HCT116 (cell line): ENCODE data around the gene MARK1. TPM values are rescaled to one million over a fixed set of nuclear protein-coding genes. Genes with fewer than 3 reads are reported as not detected.
A peak's percentile ranks its signal among the peaks of the same experiment; 100 is the strongest.

ENCODE experiments used
- ATAC-seq: fragments of 200-7000 bp; cut with Tn5 transposase; 2 replicates; pipeline ENCODE4 v1.9.1; 2020; ENCODE audit warnings: mild to moderate bottlenecking, moderate library complexity
- BruUV-seq: library from RNA; stranded (reverse); fragments of 400-500 nt; replicated peaks from 2 replicates; lab custom pipeline; 2021; lab: Mats Ljungman, UMichigan
- CTCF ChIA-PET: fragments of 300-600 bp; sonication (Branson Sonifier 250); formaldehyde crosslinking; loops from one replicate; lab custom pipeline; 2021; ENCODE audit warnings: antibody characterized with exemption; lab: Charles Lee
- POLR2A ChIA-PET: fragments of 300-600, 350-600 bp; sonication (Branson Sonifier 250); formaldehyde crosslinking; loops from one replicate; lab custom pipeline; 2021; ENCODE audit warnings: antibody characterized with exemption; lab: Charles Lee
- RAD21 ChIA-PET, 2 experiments: fragments of 300-600 bp; sonication (Branson Sonifier 250); formaldehyde crosslinking; loops; one replicate each; lab custom pipeline; 2023; ENCODE audit warnings: low total read pairs in 2 of 2; ENCODE audit not compliant: uncharacterized antibody in 2 of 2, unreplicated experiment in 2 of 2, low non-redundant PET in 1 of 2; lab: Charles Lee
- DNase-seq: peaks from one replicate; pipeline ENCODE4 v3.0.0-alpha.2; 2010; ENCODE audit warnings: low read depth, low spot score
- H2AFZ ChIP-seq: fragments of 200-600 bp; shearing (Covaris generic), sonication (generic); 2 replicates; pipeline ENCODE4 v1.6.1; 2017; ENCODE audit warnings: low read depth, mixed run types, mixed read lengths, antibody characterized with exemption, low read length; ENCODE audit not compliant: poor library complexity, severe bottlenecking
- H3K27ac ChIP-seq: 2 replicates; pipeline ENCODE4 v1.5.1; 2012; ENCODE audit warnings: low read depth, low read length
- H3K27me3 ChIP-seq: fragments of 200-600 bp; sonication (generic); 2 replicates; pipeline ENCODE4 v1.6.1; 2016; ENCODE audit warnings: mixed run types, low read length, mixed read lengths; ENCODE audit not compliant: insufficient read depth
- H3K36me3 ChIP-seq, 2 experiments: fragments of 200-500 bp in 1 of 2; fragments of 200-600 bp in 1 of 2; sonication (Bioruptor generic) in 1 of 2; sonication (generic) in 1 of 2; 2 replicates each; pipeline versions ENCODE4 v1.5.1 to v1.6.1; 2014 to 2016; ENCODE audit warnings: low read length in 2 of 2, inconsistent platforms in 1 of 2, mixed read lengths in 1 of 2, mixed run types in 1 of 2; ENCODE audit not compliant: insufficient read depth in 2 of 2, control insufficient read depth in 1 of 2
- H3K4me1 ChIP-seq, 2 experiments: fragments of 200-600 bp in 1 of 2; sonication (generic) in 1 of 2; 2 replicates each; pipeline versions ENCODE4 v1.5.1 to v1.6.1; 2012 to 2017; ENCODE audit warnings: low read length in 2 of 2, inconsistent platforms in 1 of 2, mild to moderate bottlenecking in 1 of 2, mixed read lengths in 1 of 2, mixed run types in 1 of 2, moderate library complexity in 1 of 2; ENCODE audit not compliant: insufficient read depth in 2 of 2, control insufficient read depth in 1 of 2
- H3K4me2 ChIP-seq: fragments of 200-600 bp; sonication (generic); 2 replicates; pipeline ENCODE4 v1.6.1; 2017; ENCODE audit warnings: mixed run types, low read length, mixed read lengths
- H3K4me3 ChIP-seq, 2 experiments: fragments of 200-600 bp in 1 of 2; sonication (generic) in 1 of 2; replicated peaks in 1 of 2; 2 replicates each; pipeline ENCODE4 v1.5.1; 2011 to 2016; ENCODE audit warnings: low read length in 2 of 2, control low read depth in 1 of 2, low read depth in 1 of 2, mild to moderate bottlenecking in 1 of 2, mixed read lengths in 1 of 2, mixed run types in 1 of 2
- H3K79me2 ChIP-seq: fragments of 200-600 bp; sonication (generic); 2 replicates; pipeline ENCODE4 v1.6.1; 2017; ENCODE audit warnings: mild to moderate bottlenecking, mixed run types, low read length, moderate library complexity, mixed read lengths; ENCODE audit not compliant: insufficient read depth
- H3K9ac ChIP-seq: fragments of 200-600 bp; sonication (generic); 2 replicates; pipeline ENCODE4 v1.6.1; 2016; ENCODE audit warnings: low read length, mixed read lengths
- H3K9me2 ChIP-seq: fragments of 200-600 bp; sonication (generic), shearing (Covaris generic); 2 replicates; pipeline ENCODE4 v1.6.1; 2017; ENCODE audit warnings: mixed run types, mild to moderate bottlenecking, moderate library complexity; ENCODE audit not compliant: insufficient read depth
- H3K9me3 ChIP-seq, 2 experiments: fragments of 200-500 bp in 1 of 2; fragments of 200-600 bp in 1 of 2; sonication (Bioruptor generic) in 1 of 2; sonication (generic) in 1 of 2; 2 replicates each; pipeline ENCODE4 v1.6.1; 2014 to 2017; ENCODE audit warnings: low read length in 2 of 2, mixed read lengths in 2 of 2, inconsistent platforms in 1 of 2, low read depth in 1 of 2, mild to moderate bottlenecking in 1 of 2, mixed run types in 1 of 2, moderate library complexity in 1 of 2; ENCODE audit not compliant: control insufficient read depth in 1 of 2, insufficient read depth in 1 of 2
- H4K20me1 ChIP-seq: fragments of 200-600 bp; sonication (generic), shearing (Covaris generic); 2 replicates; pipeline ENCODE4 v1.6.1; 2017; ENCODE audit warnings: mixed run types, mild to moderate bottlenecking, moderate library complexity; ENCODE audit not compliant: insufficient read depth
- CBX3 ChIP-seq: IDR thresholded peaks from 2 replicates; pipeline ENCODE4 v1.6.1; 2012; ENCODE audit warnings: low read depth
- EGR1 ChIP-seq: IDR thresholded peaks from 2 replicates; pipeline ENCODE4 v1.6.1; 2012; ENCODE audit warnings: low read depth
- ELF1 ChIP-seq: IDR thresholded peaks from 2 replicates; pipeline ENCODE4 v1.6.1; 2012; ENCODE audit warnings: low read depth, borderline replicate concordance
- RAD21 ChIP-seq: IDR thresholded peaks from 2 replicates; pipeline ENCODE4 v1.6.1; 2012; ENCODE audit warnings: low read depth, mild to moderate bottlenecking
- ZFX ChIP-seq: fragments of 450-650 bp; IDR thresholded peaks from 2 replicates; pipeline ENCODE4 v1.6.1; 2017
- intact Hi-C: fragments of 100-400 bp; cut with micrococcal nuclease; formaldehyde crosslinking; loops from 2 replicates; pipeline ENCODE4 v1.10.0; 2022
- total RNA-seq: library from RNA; stranded (reverse); gene quantifications from one replicate; pipeline ENCODE4 v1.2.1, GENCODE V29; 2021; ENCODE audit not compliant: unreplicated experiment
- TF ChIP-seq, protein P1 (sequence below): IDR thresholded peaks from 2 replicates; pipeline ENCODE4 v1.6.1; 2011; ENCODE audit warnings: mild to moderate bottlenecking, low read length, moderate library complexity; ENCODE audit not compliant: insufficient replicate concordance; ENCODE audit errors: extremely low read depth

The MARK1 gene
- total RNA-seq, 1 experiment from 2014 or later = 3.6 TPM

DNA sequence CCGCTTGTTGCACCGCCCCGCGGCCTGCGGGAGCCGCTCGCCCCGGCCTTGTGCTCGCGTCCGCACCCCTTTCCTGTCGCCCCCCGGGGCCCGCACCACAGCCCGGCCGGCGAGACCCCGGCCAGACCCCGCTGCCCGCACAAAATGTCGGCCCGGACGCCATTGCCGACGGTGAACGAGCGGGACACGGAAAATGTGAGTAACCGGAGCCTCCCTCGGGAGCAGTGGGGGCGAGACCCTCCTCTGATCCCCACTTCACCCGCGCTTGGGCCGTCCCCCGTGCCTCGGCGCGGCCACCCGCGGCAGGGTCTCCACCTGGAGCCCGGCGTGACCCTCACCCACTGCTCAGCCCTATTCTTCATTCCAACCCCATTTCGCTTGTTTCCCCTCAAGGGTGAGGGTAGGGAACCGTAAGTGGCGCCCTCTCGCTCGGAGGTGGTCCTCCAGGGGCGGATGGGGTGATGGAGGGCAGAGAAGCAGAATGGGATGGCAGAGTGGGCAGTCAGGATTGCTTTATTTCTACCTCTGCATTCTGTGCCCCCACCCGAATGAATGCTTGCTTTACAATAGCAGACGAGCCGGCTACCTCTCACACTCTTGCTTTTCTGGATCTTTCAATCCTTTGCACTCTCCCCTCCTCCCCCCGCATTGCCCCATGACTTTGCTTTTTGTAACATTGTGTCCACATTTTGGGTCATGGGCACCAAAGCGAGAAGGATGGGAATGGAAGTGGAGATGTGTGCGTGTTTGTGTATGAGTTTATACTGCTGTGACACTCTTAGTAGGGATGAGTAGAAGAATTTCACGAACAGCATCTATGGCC is 954 bp downstream of the MARK1 start:
- Histone ChIP-seq H3K4me2 (peak overlapping the region; percentile 77), H3K9ac (peak overlapping the region; percentile 69), H2AFZ (no peak overlapping the region), H3K27ac (peak overlapping the region; percentile 57), H4K20me1 (no peaks in the 10 kb centered on the region), H3K9me2 (no peaks in the 10 kb centered on the region), H3K9me3 (peaks cover 0 to 4% of the 10 kb centered on the region in 2 experiments; a peak in 1 of 4 replicates), H3K36me3 (no peaks in the 10 kb centered on the region), H3K79me2 (no peaks in the 10 kb centered on the region), H3K27me3 (no peaks in the 10 kb centered on the region), H3K4me3 (peak overlapping the region; percentile 58 to 71), H3K4me1 (peaks cover 0 to 22% of the 10 kb centered on the region in 2 experiments; a peak in 1 of 4 replicates)
- TF ChIP-seq ZFX = peak; percentile 58; the same call in 1 of the 2 replicates
- TF ChIP-seq, protein P1, sequence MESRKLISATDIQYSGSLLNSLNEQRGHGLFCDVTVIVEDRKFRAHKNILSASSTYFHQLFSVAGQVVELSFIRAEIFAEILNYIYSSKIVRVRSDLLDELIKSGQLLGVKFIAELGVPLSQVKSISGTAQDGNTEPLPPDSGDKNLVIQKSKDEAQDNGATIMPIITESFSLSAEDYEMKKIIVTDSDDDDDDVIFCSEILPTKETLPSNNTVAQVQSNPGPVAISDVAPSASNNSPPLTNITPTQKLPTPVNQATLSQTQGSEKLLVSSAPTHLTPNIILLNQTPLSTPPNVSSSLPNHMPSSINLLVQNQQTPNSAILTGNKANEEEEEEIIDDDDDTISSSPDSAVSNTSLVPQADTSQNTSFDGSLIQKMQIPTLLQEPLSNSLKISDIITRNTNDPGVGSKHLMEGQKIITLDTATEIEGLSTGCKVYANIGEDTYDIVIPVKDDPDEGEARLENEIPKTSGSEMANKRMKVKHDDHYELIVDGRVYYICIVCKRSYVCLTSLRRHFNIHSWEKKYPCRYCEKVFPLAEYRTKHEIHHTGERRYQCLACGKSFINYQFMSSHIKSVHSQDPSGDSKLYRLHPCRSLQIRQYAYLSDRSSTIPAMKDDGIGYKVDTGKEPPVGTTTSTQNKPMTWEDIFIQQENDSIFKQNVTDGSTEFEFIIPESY = no peak
- ChIA-PET RAD21 (no interaction called here), CTCF (no interaction called here), POLR2A (no interaction called here)
- DNase-seq (no peak), ATAC-seq (peak; percentile 12)
- intact Hi-C loops = loop anchor here (5.0 to 10.0 kb wide), 3 partner anchors 154 to 248 kb away; no protein-coding TSS in a partner anchor
- BruUV-seq = no TSS peak

DNA sequence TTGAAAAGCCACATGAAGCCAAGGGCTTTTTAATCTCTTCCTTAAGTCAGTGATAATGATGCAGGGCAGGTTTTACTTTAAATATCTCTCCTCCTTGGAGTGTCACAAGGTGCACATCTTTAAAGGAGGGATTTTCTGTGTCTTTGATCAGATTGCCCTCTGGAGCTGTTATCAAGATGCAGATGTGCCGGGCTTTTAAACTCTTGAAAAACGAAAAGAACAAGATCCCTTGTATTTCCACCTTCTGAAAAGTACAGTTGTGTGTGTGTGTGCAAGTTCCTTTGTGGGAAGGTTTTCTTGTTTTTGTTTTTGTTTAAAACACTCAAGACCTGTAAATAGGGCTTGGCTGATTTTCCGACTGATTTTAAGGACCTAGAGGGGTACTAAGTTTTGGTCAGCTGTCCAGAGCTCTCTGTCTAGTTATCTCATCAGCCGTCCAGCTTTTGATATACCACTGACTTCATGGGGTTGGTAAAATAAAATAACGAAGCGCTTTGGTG is 1.6 kb downstream of the MARK1 start:
- POLR2A ChIA-PET = no interaction called here
- no peak for DNase-seq
- peak overlapping the region; percentile 69 for H3K9ac ChIP-seq
- H3K79me2 ChIP-seq = peaks cover 2% of the 10 kb centered on the region; the same call in 1 of the 2 replicates
- CTCF ChIA-PET = no interaction called here
- RAD21 ChIA-PET = no interaction called here
- H3K27ac ChIP-seq = no peak overlapping the region
- no peaks in the 10 kb centered on the region for H3K36me3 ChIP-seq
- no peaks in the 10 kb centered on the region for H3K27me3 ChIP-seq
- BruUV-seq = TSS peak; percentile 57
- no peak for TF ChIP-seq ELF1
- TF ChIP-seq CBX3 = no peak
- TF ChIP-seq EGR1 = no peak
- TF ChIP-seq, protein P1 = no peak
- TF ChIP-seq RAD21 = no peak
- TF ChIP-seq, all 23 proteins: peak for 0
- peak overlapping the region; percentile 77 for H3K4me2 ChIP-seq
- no peaks in the 10 kb centered on the region for H3K9me2 ChIP-seq
- peak overlapping the region; percentile 58 to 71; a peak in 3 of 4 replicates for H3K4me3 ChIP-seq
- intact Hi-C loops = loop anchor here (5.0 to 10.0 kb wide), 3 partner anchors 155 to 248 kb away; no protein-coding TSS in a partner anchor
- no peak for ATAC-seq
- no peak overlapping the region for H2AFZ ChIP-seq
- H3K9me3 ChIP-seq = peaks cover 0 to 4% of the 10 kb centered on the region in 2 experiments; a peak in 1 of 4 replicates
- H4K20me1 ChIP-seq = no peaks in the 10 kb centered on the region
- peaks cover 0 to 22% of the 10 kb centered on the region in 2 experiments; a peak in 1 of 4 replicates for H3K4me1 ChIP-seq
